ENCODE results near the gene TNIK. TPM values are rescaled to one million over a fixed set of nuclear protein-coding genes. Genes with fewer than 3 reads are reported as not detected.

Gene TNIK
- total and polyA plus RNA-seq, 2 experiments from 2014 or later: 14.6 to 34.3 TPM

- TF ChIP-seq ZNF462 (CRISPR knock-in tag; IDR thresholded peaks at IDR 0.05) (no peak), ZNF114 (CRISPR knock-in tag; IDR thresholded peaks at IDR 0.05) (no peak), ZNF331 (CRISPR knock-in tag; IDR thresholded peaks at IDR 0.05; ENCODE audit: low read depth) (no peak), ETS1 (IDR thresholded peaks at IDR 0.05) (no peak), NANOG (IDR thresholded peaks at IDR 0.05; ENCODE audit: borderline replicate concordance) (no peak), EZH2 (IDR thresholded peaks at IDR 0.05; ENCODE audit: low read depth, unreplicated experiment) (no peak)
Measured at GRCh38 chr3:171058058-171058457, 402.1 kb downstream of the TNIK start (continued).

- H3K4me1 ChIP-seq (ENCODE audit: insufficient read depth): peaks cover 5% of the 10 kb centered on the region; the same call in 1 of the 2 replicates
- H3K27ac ChIP-seq (ENCODE audit: low read depth): no peak overlapping the region
- H3K27ac Mint-ChIP-seq: no peak overlapping the region
- H3K4me3 Mint-ChIP-seq: no peak overlapping the region
- no peak for TF ChIP-seq POLR2AphosphoS5 (IDR thresholded peaks at IDR 0.05; ENCODE audit: low read depth)
- no peak for TF ChIP-seq EZH2 (IDR thresholded peaks at IDR 0.05; ENCODE audit: low read depth, unreplicated experiment)
- no peak for TF ChIP-seq JUNB (IDR thresholded peaks at IDR 0.05; ENCODE audit: unreplicated experiment)
- TF ChIP-seq ZNF114 (CRISPR knock-in tag; IDR thresholded peaks at IDR 0.05): no peak
- no peak for TF ChIP-seq CREB1 (CRISPR knock-in tag; IDR thresholded peaks at IDR 0.05; ENCODE audit: low read depth)
- no peak for TF ChIP-seq EZH2phosphoT487 (IDR thresholded peaks at IDR 0.05; ENCODE audit: unreplicated experiment)
- no peak for TF ChIP-seq NANOG (IDR thresholded peaks at IDR 0.05; ENCODE audit: borderline replicate concordance)
- no peaks in the 10 kb centered on the region for H3K79me2 ChIP-seq (replicated peaks; ENCODE audit: insufficient read depth)
- peaks cover 14% of the 10 kb centered on the region for H3K4me1 Mint-ChIP-seq
- no peak overlapping the region for H3K4me2 ChIP-seq
- H3K9me2 ChIP-seq (ENCODE audit: insufficient read depth): peaks cover 4% of the 10 kb centered on the region; the same call in 1 of the 2 replicates
- H3K36me3 Mint-ChIP-seq (ENCODE audit: low read depth): no peaks in the 10 kb centered on the region
- H3K36me3 ChIP-seq (ENCODE audit: insufficient read depth): no peaks in the 10 kb centered on the region
- no peaks in the 10 kb centered on the region for H4K20me1 ChIP-seq (replicated peaks; ENCODE audit: insufficient read depth)
- ATAC-seq (no peak), DNase-seq (ENCODE audit: low spot score) (no peak)
- H3K27me3 ChIP-seq (ENCODE audit: insufficient read depth): no peaks in the 10 kb centered on the region
- H3K4me3 ChIP-seq: no peak overlapping the region
- H3K9me3 Mint-ChIP-seq: no peaks in the 10 kb centered on the region
- H3F3A ChIP-seq (replicated peaks; ENCODE audit: low read depth): no peaks in the 10 kb centered on the region
- H3K27me3 Mint-ChIP-seq (ENCODE audit: insufficient read depth, low read depth, poor library complexity): no peaks in the 10 kb centered on the region
- H2AFZ ChIP-seq: no peak overlapping the region
Measured at GRCh38 chr3:171057072-171057471, 403.1 kb downstream of the TNIK start.
